ENCODE data around the gene MACROD2.

The MACROD2 gene

GRCh38 chr20:16049529-16050093 is 2054.3 kb downstream of the MACROD2 start:
- no peak for TF ChIP-seq CTCF (conservative IDR thresholded peaks at IDR 0.05)
- TF ChIP-seq ZFX (IDR thresholded peaks at IDR 0.05): no peak

GRCh38 chr20:16050366-16050765 is 2055.1 kb downstream of the MACROD2 start:
- TF ChIP-seq CTCF (conservative IDR thresholded peaks at IDR 0.05) (no peak), ZFX (IDR thresholded peaks at IDR 0.05) (no peak)
- H3K27ac ChIP-seq: no peak overlapping the region

More at GRCh38 chr20:16049529-16050093, 2054.3 kb downstream of the MACROD2 start:
- H3K27ac ChIP-seq: no peak overlapping the region

- TF ChIP-seq ZFX (IDR thresholded peaks at IDR 0.05) (no peak), CTCF (conservative IDR thresholded peaks at IDR 0.05) (no peak)
- no peak overlapping the region for H3K27ac ChIP-seq
Measured at GRCh38 chr20:16051968-16052367, 2056.7 kb downstream of the MACROD2 start.

- TF ChIP-seq CTCF (conservative IDR thresholded peaks at IDR 0.05): no peak
- no peak for TF ChIP-seq ZFX (IDR thresholded peaks at IDR 0.05)
- no peak overlapping the region for H3K27ac ChIP-seq
Measured at GRCh38 chr20:16052456-16052855, 2057.1 kb downstream of the MACROD2 start.

- no peak overlapping the region for H3K27ac ChIP-seq
- TF ChIP-seq ZFX (IDR thresholded peaks at IDR 0.05): no peak
Measured at GRCh38 chr20:16054985-16055384, 2059.7 kb downstream of the MACROD2 start.

- no peak for TF ChIP-seq CTCF (conservative IDR thresholded peaks at IDR 0.05)
- no peak for TF ChIP-seq ZFX (IDR thresholded peaks at IDR 0.05)
- no peak overlapping the region for H3K27ac ChIP-seq
Measured at GRCh38 chr20:16057651-16058050, 2062.3 kb downstream of the MACROD2 start.

GRCh38 chr20:16058268-16058667 is 2063.0 kb downstream of the MACROD2 start:
- TF ChIP-seq CTCF (conservative IDR thresholded peaks at IDR 0.05) (no peak), ZFX (IDR thresholded peaks at IDR 0.05) (no peak)
- no peak overlapping the region for H3K27ac ChIP-seq

GRCh38 chr20:16059841-16060240 is 2064.5 kb downstream of the MACROD2 start:
- no peak overlapping the region for H3K27ac ChIP-seq
- no peak for TF ChIP-seq ZFX (IDR thresholded peaks at IDR 0.05)
- no peak for TF ChIP-seq CTCF (conservative IDR thresholded peaks at IDR 0.05)
